ENCODE measurements around the gene CIBAR2.

CIBAR2 gene

DNA sequence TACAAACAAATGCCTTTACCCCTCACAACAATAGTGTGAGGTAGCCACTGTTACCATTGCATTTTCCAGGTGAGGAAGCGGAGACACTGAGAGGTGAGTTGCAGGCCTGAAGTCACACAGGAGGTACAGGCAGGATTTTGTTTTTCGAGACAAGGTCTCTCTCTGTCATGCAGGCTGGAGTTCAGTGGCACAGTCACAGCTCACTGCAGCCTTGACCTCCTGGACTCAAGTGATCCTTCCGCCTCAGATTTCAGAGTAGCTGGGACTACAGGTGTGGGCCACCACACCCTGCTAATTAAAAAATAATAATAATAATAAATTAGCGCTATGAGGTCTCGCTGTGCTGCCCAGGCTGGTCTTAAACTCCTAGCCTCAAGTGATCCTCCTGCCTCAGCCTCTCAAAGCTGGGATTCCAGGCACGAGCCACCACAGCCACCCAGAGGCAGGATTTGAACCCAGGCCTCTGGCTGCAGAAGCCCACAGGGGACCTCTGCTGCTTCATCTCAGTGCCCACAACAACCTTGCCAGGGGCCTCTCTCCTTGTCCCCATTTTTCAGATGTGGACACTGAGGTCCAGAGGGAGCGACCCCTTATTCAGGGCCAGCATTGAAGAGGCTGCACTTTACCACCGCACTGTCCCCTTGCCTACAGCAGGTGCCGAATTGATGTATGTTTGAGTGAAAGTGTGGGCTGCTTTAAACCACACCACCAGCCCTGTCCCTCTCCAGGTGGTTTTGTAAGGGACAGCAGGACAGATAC, 16.0 kb upstream of the CIBAR2 start:
- no peak overlapping the region for H2BK5ac ChIP-seq (ENCODE audit: low read depth, low read length, poor library complexity)
- no peak overlapping the region for H2BK120ac ChIP-seq (ENCODE audit: insufficient read depth, low read length, poor library complexity)
- no CpG with 5 or more reads among the region's 9 CpGs for WGBS (ENCODE audit: extremely low coverage, insufficient coverage, insufficient read length)

DNA sequence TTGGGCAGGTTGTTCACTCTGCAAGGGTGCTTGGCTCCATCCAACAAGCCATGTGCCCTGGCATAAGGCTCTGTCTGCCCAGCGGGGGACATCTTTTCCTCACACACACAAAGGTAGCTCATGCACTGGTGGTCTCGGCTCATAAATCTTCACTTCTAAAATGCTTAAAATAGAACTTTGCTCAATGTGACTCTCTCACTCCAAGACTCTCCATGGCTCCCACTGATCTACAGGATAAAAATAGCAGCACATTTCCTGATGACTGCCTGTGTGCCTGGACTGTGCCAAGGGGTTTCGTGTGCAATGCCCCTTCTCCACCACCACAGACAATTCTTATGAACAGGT, 15.1 kb upstream of the CIBAR2 start:
- no CpG with 5 or more reads among the region's 3 CpGs for WGBS (ENCODE audit: extremely low coverage, insufficient coverage, insufficient read length)
- Histone ChIP-seq H2AK5ac (ENCODE audit: low read length) (no peak overlapping the region), H3K79me2 (ENCODE audit: control insufficient read depth, insufficient read depth, low read length, poor library complexity) (no peaks in the 10 kb centered on the region), H3K27ac (ENCODE audit: low read depth, low read length) (no peak overlapping the region), H4K8ac (ENCODE audit: low read depth, low read length) (no peak overlapping the region), H3K36me3 (ENCODE audit: control insufficient read depth in 1 of 2, insufficient read depth in 2 of 2, low read length in 2 of 2) (no peaks in the 10 kb centered on the region), H2AFZ (ENCODE audit: insufficient read depth, low read length, poor library complexity) (no peak overlapping the region), H3K9ac (ENCODE audit: low read length) (no peak overlapping the region), H3K4ac (ENCODE audit: low read depth, low read length) (no peak overlapping the region), H4K12ac (ENCODE audit: low read depth, low read length) (no peak overlapping the region), H2BK120ac (ENCODE audit: insufficient read depth, low read length, poor library complexity) (no peak overlapping the region), H2BK5ac (ENCODE audit: low read depth, low read length, poor library complexity) (no peak overlapping the region), H3K14ac (ENCODE audit: low read length) (no peak overlapping the region), H4K91ac (ENCODE audit: low read depth, low read length) (no peak overlapping the region), H3K9me3 (ENCODE audit: insufficient read depth, low read depth, low read length) (no peaks in the 10 kb centered on the region), H3K23ac (ENCODE audit: low read length) (no peak overlapping the region), H2BK12ac (ENCODE audit: low read length) (no peak overlapping the region), H3K4me2 (ENCODE audit: low read length) (no peak overlapping the region), H3K27me3 (ENCODE audit: insufficient read depth, low read length) (no peaks in the 10 kb centered on the region), H3K18ac (ENCODE audit: low read length) (no peak overlapping the region), H3K79me1 (ENCODE audit: low read length) (peaks cover 9% of the 10 kb centered on the region), H3K4me1 (ENCODE audit: control insufficient read depth in 1 of 2, insufficient read depth in 2 of 2, low read length in 2 of 2) (peaks cover 16 to 21% of the 10 kb centered on the region in 2 experiments), H3K4me3 (ENCODE audit: low read depth, low read length) (no peak overlapping the region)
- DNase-seq, result no peak

More for the DNA sequence above, 16.0 kb upstream of the CIBAR2 start:
- no peak overlapping the region for H3K4me3 ChIP-seq (ENCODE audit: low read depth, low read length)
- H3K4ac ChIP-seq (ENCODE audit: low read depth, low read length), result no peak overlapping the region
- H4K12ac ChIP-seq (ENCODE audit: low read depth, low read length), result no peak overlapping the region
- peaks cover 9% of the 10 kb centered on the region for H3K79me1 ChIP-seq (ENCODE audit: low read length)
- no peak overlapping the region for H4K8ac ChIP-seq (ENCODE audit: low read depth, low read length)
- H3K9me3 ChIP-seq (ENCODE audit: insufficient read depth, low read depth, low read length), result no peaks in the 10 kb centered on the region
- no peak overlapping the region for H2AK5ac ChIP-seq (ENCODE audit: low read length)
- no peak overlapping the region for H3K9ac ChIP-seq (ENCODE audit: low read length)
- no peak overlapping the region for H2BK12ac ChIP-seq (ENCODE audit: low read length)
- no peaks in the 10 kb centered on the region for H3K79me2 ChIP-seq (ENCODE audit: control insufficient read depth, insufficient read depth, low read length, poor library complexity)
- H3K4me1 ChIP-seq (ENCODE audit: control insufficient read depth in 1 of 2, insufficient read depth in 2 of 2, low read length in 2 of 2), result peaks cover 16 to 21% of the 10 kb centered on the region in 2 experiments
- no peaks in the 10 kb centered on the region for H3K36me3 ChIP-seq (ENCODE audit: control insufficient read depth in 1 of 2, insufficient read depth in 2 of 2, low read length in 2 of 2)
- H3K18ac ChIP-seq (ENCODE audit: low read length), result no peak overlapping the region
- H3K23ac ChIP-seq (ENCODE audit: low read length), result no peak overlapping the region
- H3K27me3 ChIP-seq (ENCODE audit: insufficient read depth, low read length), result no peaks in the 10 kb centered on the region
- H2AFZ ChIP-seq (ENCODE audit: insufficient read depth, low read length, poor library complexity), result no peak overlapping the region
- DNase-seq, result no peak
- H3K27ac ChIP-seq (ENCODE audit: low read depth, low read length), result no peak overlapping the region
- no peak overlapping the region for H4K91ac ChIP-seq (ENCODE audit: low read depth, low read length)
- H3K4me2 ChIP-seq (ENCODE audit: low read length), result no peak overlapping the region
- H3K14ac ChIP-seq (ENCODE audit: low read length), result no peak overlapping the region

DNA sequence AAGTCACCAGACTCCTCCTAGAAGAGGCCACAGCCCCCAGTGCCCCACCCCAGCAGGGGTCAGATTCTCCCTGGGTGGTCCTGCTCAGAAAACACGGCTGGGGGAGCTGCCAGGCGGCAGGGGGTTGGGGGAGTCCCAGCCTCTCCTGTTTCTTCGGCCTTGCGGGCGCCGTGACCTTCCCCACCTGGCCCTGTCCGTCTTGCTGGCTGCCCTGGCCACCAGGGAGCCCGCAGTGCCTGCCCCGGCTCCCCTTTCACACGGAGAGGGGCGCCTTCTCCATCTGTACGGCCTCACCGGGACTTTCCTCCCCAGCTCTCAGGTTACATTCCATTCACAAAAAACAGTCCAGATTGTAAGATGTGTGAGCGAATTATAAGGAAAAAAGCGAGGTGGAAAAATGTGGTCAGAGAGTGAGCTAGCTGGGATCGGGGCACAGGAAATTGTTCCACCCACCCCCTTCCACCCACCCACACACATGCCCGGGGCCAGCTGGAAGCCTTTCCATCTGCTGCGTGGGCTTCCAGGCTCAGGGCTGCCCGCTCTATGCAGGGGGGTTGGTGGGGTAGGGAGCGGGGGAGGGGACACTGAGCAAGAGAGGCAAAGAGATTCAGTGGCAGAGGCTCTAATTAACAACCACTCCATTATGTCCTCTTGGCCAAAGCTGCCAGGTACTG, 14.6 kb upstream of the CIBAR2 start:
- no CpG with 5 or more reads among the region's 20 CpGs for WGBS (ENCODE audit: extremely low coverage, insufficient coverage, insufficient read length)

DNA sequence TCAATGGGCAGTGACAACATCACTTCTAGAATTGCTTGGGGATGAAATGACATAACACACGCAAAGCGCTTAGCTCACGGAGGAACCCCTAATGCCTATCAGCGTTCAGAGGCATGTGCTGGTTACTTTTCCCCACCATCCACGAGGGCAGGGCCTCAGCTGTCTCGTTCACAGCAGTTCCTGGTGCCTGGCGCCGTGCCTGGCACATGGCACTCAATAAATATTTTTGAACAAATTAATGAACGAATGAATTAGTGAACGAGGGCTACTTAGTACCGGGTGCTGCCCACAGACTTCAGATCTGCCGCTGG, 14.1 kb upstream of the CIBAR2 start:
- Histone ChIP-seq H2BK120ac (ENCODE audit: insufficient read depth, low read length, poor library complexity) (no peak overlapping the region), H3K4me3 (ENCODE audit: low read depth, low read length) (no peak overlapping the region), H3K23ac (ENCODE audit: low read length) (no peak overlapping the region), H2BK12ac (ENCODE audit: low read length) (no peak overlapping the region), H3K36me3 (ENCODE audit: control insufficient read depth in 1 of 2, insufficient read depth in 2 of 2, low read length in 2 of 2) (no peaks in the 10 kb centered on the region), H3K4ac (ENCODE audit: low read depth, low read length) (no peak overlapping the region), H4K12ac (ENCODE audit: low read depth, low read length) (no peak overlapping the region), H3K79me1 (ENCODE audit: low read length) (peaks cover 9% of the 10 kb centered on the region), H2BK5ac (ENCODE audit: low read depth, low read length, poor library complexity) (no peak overlapping the region), H3K18ac (ENCODE audit: low read length) (no peak overlapping the region), H3K14ac (ENCODE audit: low read length) (no peak overlapping the region), H3K9ac (ENCODE audit: low read length) (no peak overlapping the region), H4K91ac (ENCODE audit: low read depth, low read length) (peak overlapping the region; percentile 7), H3K9me3 (ENCODE audit: insufficient read depth, low read depth, low read length) (no peaks in the 10 kb centered on the region), H3K4me2 (ENCODE audit: low read length) (no peak overlapping the region), H4K8ac (ENCODE audit: low read depth, low read length) (no peak overlapping the region), H3K27ac (ENCODE audit: low read depth, low read length) (no peak overlapping the region), H2AK5ac (ENCODE audit: low read length) (peak overlapping the region; percentile 52), H2AFZ (ENCODE audit: insufficient read depth, low read length, poor library complexity) (no peak overlapping the region), H3K79me2 (ENCODE audit: control insufficient read depth, insufficient read depth, low read length, poor library complexity) (no peaks in the 10 kb centered on the region), H3K4me1 (ENCODE audit: control insufficient read depth in 1 of 2, insufficient read depth in 2 of 2, low read length in 2 of 2) (peaks cover 16 to 21% of the 10 kb centered on the region in 2 experiments), H3K27me3 (ENCODE audit: insufficient read depth, low read length) (no peaks in the 10 kb centered on the region)
- no CpG with 5 or more reads among the region's 12 CpGs for WGBS (ENCODE audit: extremely low coverage, insufficient coverage, insufficient read length)
- DNase-seq, result no peak

More for the DNA sequence above, 14.6 kb upstream of the CIBAR2 start:
- Histone ChIP-seq H2AK5ac (ENCODE audit: low read length) (no peak overlapping the region), H3K27ac (ENCODE audit: low read depth, low read length) (no peak overlapping the region), H2AFZ (ENCODE audit: insufficient read depth, low read length, poor library complexity) (no peak overlapping the region), H3K14ac (ENCODE audit: low read length) (peak overlapping the region; percentile 24), H3K27me3 (ENCODE audit: insufficient read depth, low read length) (no peaks in the 10 kb centered on the region), H4K12ac (ENCODE audit: low read depth, low read length) (no peak overlapping the region), H3K79me1 (ENCODE audit: low read length) (peaks cover 9% of the 10 kb centered on the region), H3K4ac (ENCODE audit: low read depth, low read length) (no peak overlapping the region), H3K79me2 (ENCODE audit: control insufficient read depth, insufficient read depth, low read length, poor library complexity) (no peaks in the 10 kb centered on the region), H3K23ac (ENCODE audit: low read length) (no peak overlapping the region), H3K9ac (ENCODE audit: low read length) (no peak overlapping the region), H4K8ac (ENCODE audit: low read depth, low read length) (peak overlapping the region; percentile 28), H2BK12ac (ENCODE audit: low read length) (peak overlapping the region; percentile 27), H3K4me1 (ENCODE audit: control insufficient read depth in 1 of 2, insufficient read depth in 2 of 2, low read length in 2 of 2) (peaks cover 16 to 21% of the 10 kb centered on the region in 2 experiments), H3K4me3 (ENCODE audit: low read depth, low read length) (no peak overlapping the region), H2BK120ac (ENCODE audit: insufficient read depth, low read length, poor library complexity) (peak overlapping the region; percentile 30), H4K91ac (ENCODE audit: low read depth, low read length) (no peak overlapping the region), H3K18ac (ENCODE audit: low read length) (no peak overlapping the region), H3K9me3 (ENCODE audit: insufficient read depth, low read depth, low read length) (no peaks in the 10 kb centered on the region), H2BK5ac (ENCODE audit: low read depth, low read length, poor library complexity) (no peak overlapping the region), H3K36me3 (ENCODE audit: control insufficient read depth in 1 of 2, insufficient read depth in 2 of 2, low read length in 2 of 2) (no peaks in the 10 kb centered on the region), H3K4me2 (ENCODE audit: low read length) (peak overlapping the region; percentile 21)
- DNase-seq, result peak in 1 of 2 donors; percentile 22

All from trophoblast cell (in vitro differentiated cells and primary cell).